Natural killer cell treated with Interleukin-12 subunit alpha and Interleukin-12 subunit beta and Interleukin-15 and Interleukin-18, amount 100 ng/mL, for 72 hours (primary cell): ENCODE results near the gene PTPRG. TPM values are rescaled to one million over a fixed set of nuclear protein-coding genes. Genes with fewer than 3 reads are reported as not detected.

Source experiments
- ATAC-seq, 2 donors: fragments of 150-1000 bp; cut with Tn5 transposase in 1 of 2; sonication (Bioruptor Pico), chemical (Tn5 transposase) in 1 of 2; 2 replicates each; pipeline ENCODE4 v1.10.0; 2021
- DNase-seq: peaks from one replicate; pipeline ENCODE4 v3.0.0; 2022; ENCODE audit warnings: low spot score
- H3K27ac Mint-ChIP-seq, 2 donors: 1 replicate in 1 of 2; 2 replicates in 1 of 2; pipeline ENCODE4 v1.8.0; 2022; ENCODE audit warnings: mixed read lengths in 2 of 2, mild to moderate bottlenecking in 1 of 2, moderate library complexity in 1 of 2
- H3K27me3 Mint-ChIP-seq, 2 donors: 1 replicate in 1 of 2; 2 replicates in 1 of 2; pipeline ENCODE4 v1.8.0; 2022; ENCODE audit warnings: mixed read lengths in 2 of 2
- H3K36me3 Mint-ChIP-seq: one replicate; pipeline ENCODE4 v1.8.0; 2022; ENCODE audit warnings: mixed read lengths
- H3K4me1 Mint-ChIP-seq, 2 donors: 1 replicate in 1 of 2; 2 replicates in 1 of 2; pipeline ENCODE4 v1.8.0; 2022; ENCODE audit warnings: low read depth in 2 of 2, mixed read lengths in 2 of 2, mild to moderate bottlenecking in 1 of 2
- H3K4me3 Mint-ChIP-seq: one replicate; pipeline ENCODE4 v1.8.0; 2022; ENCODE audit warnings: mixed read lengths
- H3K9me3 Mint-ChIP-seq: 2 replicates; pipeline ENCODE4 v1.8.0; 2022; ENCODE audit warnings: mixed read lengths
- total RNA-seq, 2 donors: library from RNA; stranded (reverse); gene quantifications; one replicate each; pipeline ENCODE4 v1.2.3, GENCODE V29; 2022

The PTPRG gene
- total RNA-seq, 2 donors from 2014 or later = 0.33 to 0.93 TPM

DNA sequence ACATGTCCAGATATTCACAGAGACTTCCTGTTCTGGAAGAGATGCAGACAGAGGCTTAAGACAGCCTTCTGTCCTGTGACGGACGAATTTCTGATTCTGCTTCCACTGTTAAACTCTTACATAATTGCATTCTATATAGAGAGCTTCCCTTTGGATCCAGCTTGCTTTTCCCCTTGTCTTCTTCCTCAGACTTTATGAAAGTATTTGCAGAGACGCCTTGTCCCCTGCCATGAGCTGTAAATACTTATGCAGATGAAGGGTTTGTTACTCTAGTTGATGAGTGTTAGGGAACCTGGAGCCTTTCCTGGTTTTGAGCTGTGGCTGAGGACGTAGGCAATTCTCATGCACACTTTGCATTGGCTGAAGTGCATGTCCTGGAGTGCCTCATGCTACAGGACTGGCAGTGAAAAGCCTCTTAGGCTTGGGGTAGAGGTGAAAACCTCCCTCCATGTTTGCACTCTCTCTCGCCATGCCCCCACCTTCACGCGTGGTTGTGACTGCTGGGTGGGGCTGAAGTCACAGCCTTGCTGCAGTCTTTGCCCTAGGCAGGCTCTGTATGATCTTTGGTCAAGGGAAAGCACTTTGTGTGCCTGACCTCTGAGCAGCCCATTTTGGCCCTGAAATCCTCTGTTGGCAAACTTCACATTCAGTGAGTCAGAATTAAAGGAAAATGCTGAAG lies 286.6 kb downstream of the PTPRG start:
- Mint-ChIP-seq H3K27ac (no peak overlapping the region), H3K36me3 (no peaks in the 10 kb centered on the region), H3K9me3 (no peaks in the 10 kb centered on the region), H3K27me3 (no peaks in the 10 kb centered on the region), H3K4me3 (no peak overlapping the region), H3K4me1 (no peaks in the 10 kb centered on the region)
- no peak for ATAC-seq
- DNase-seq = no peak

DNA sequence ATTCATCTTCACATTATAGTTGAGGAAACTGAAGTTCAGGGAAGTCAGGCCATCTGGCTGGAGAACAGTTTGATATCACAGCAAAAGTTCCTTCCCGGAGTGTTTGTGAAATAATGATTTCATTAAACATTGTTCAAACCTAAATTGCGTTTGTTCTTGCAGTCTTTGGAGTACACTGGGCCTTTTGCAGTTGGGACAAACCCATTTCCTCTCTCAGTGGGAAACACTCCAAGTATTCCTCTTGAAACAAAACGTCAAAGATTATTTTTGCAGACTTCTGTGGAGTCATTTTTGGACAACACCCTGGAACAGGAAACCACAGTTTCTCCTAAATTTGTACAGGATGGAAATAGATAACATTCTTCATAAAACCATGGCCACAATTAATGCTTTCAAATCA lies 287.5 kb downstream of the PTPRG start:
- H3K36me3 Mint-ChIP-seq = no peaks in the 10 kb centered on the region
- no peak for ATAC-seq
- DNase-seq = no peak
- H3K27ac Mint-ChIP-seq = no peak overlapping the region
- no peaks in the 10 kb centered on the region for H3K9me3 Mint-ChIP-seq
- H3K4me1 Mint-ChIP-seq = no peaks in the 10 kb centered on the region
- no peaks in the 10 kb centered on the region for H3K27me3 Mint-ChIP-seq
- no peak overlapping the region for H3K4me3 Mint-ChIP-seq

DNA sequence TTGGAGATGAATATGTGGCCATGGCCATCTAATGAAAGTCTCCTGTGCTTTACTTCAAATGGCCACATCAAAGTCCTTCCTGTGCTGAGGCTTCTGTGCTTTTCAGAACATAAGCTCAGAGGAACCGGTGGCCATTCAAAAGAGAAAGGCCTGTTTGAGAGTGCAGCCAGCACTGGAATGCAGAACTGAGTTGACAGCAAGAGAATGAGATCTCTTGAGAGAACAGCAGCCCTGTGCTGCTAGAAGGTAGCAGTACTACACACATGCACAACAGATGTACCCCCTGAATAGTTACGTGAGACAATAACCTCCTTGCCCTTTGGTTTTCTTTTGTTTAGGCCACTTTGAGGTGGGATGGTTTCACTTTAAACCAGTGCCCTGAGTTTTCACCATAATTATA lies 292.5 kb downstream of the PTPRG start:
- no peak overlapping the region for H3K4me3 Mint-ChIP-seq
- ATAC-seq = no peak
- H3K27me3 Mint-ChIP-seq = peaks cover 0 to 3% of the 10 kb centered on the region in 2 donors
- no peaks in the 10 kb centered on the region for H3K4me1 Mint-ChIP-seq
- H3K9me3 Mint-ChIP-seq = no peaks in the 10 kb centered on the region
- H3K27ac Mint-ChIP-seq = no peak overlapping the region
- H3K36me3 Mint-ChIP-seq = no peaks in the 10 kb centered on the region
- DNase-seq = no peak

DNA sequence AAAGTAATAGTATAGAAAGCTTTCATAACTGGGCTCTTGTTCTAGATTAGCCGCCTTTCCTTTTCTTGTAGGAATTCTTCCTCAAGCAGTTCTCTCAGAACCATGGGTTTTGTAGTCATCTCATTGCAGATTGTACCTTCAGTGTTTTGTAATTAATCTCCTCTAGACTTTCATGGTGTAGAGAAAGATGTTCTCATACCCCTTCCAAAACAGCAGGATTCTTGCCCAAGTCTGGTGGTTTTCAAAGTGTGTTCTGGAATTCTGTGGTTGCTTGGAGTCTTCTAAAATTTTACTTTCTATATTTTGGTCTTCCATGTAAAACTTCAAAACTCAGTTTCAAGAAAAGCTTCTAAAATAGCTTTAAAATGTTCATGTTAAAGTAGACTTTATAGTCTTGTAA lies 293.8 kb downstream of the PTPRG start:
- Mint-ChIP-seq H3K4me3 (no peak overlapping the region), H3K4me1 (no peaks in the 10 kb centered on the region), H3K9me3 (no peaks in the 10 kb centered on the region), H3K27ac (no peak overlapping the region), H3K36me3 (no peaks in the 10 kb centered on the region), H3K27me3 (peaks cover 0 to 3% of the 10 kb centered on the region in 2 donors)
- no peak for ATAC-seq
- DNase-seq = no peak

DNA sequence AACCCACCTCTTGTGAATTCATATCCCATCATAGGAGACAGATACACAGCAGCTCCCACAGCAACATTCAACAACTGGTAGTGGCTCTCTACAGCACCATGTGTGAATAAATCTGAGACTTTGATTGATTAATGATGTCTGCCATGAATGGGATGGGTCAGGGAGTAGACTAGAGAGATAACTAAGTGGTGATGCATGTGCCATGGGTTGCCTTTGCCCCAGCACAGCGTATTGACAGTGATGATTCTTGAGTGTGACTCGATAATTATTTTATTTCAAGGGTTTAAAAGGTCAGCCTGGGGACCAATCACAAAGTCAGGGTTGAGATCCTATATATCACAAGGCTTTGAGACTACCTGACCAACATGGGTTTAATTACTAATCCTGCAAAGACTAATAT lies 295.9 kb downstream of the PTPRG start:
- Mint-ChIP-seq H3K27ac (no peak overlapping the region), H3K4me1 (no peaks in the 10 kb centered on the region), H3K9me3 (no peaks in the 10 kb centered on the region), H3K27me3 (peaks cover 0 to 5% of the 10 kb centered on the region in 2 donors), H3K4me3 (no peak overlapping the region), H3K36me3 (no peaks in the 10 kb centered on the region)
- no peak for DNase-seq
- ATAC-seq = no peak

DNA sequence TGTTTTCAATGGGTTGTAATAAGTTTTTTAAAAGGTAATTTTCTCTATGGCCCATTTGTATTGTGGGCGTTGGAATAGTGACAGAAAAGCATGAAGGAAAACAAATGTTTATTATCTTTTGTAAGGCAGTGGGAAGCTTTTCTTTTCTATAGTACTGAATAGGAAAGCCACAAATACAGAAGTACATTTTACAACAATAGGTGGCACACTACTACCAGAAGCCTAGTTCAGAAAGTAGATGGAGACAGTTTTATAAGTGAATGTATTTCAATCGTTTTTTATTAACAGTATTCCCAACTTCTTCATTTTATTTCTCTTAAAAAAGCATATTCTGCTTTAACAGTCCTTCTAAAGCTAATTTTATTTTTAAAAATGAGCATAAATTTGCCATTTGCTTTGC lies 296.7 kb downstream of the PTPRG start:
- no peak for ATAC-seq
- no peak for DNase-seq
- no peaks in the 10 kb centered on the region for H3K4me1 Mint-ChIP-seq
- H3K27ac Mint-ChIP-seq = no peak overlapping the region
- H3K9me3 Mint-ChIP-seq = no peaks in the 10 kb centered on the region
- no peaks in the 10 kb centered on the region for H3K36me3 Mint-ChIP-seq
- H3K27me3 Mint-ChIP-seq = peaks cover 0 to 5% of the 10 kb centered on the region in 2 donors
- H3K4me3 Mint-ChIP-seq = no peak overlapping the region

DNA sequence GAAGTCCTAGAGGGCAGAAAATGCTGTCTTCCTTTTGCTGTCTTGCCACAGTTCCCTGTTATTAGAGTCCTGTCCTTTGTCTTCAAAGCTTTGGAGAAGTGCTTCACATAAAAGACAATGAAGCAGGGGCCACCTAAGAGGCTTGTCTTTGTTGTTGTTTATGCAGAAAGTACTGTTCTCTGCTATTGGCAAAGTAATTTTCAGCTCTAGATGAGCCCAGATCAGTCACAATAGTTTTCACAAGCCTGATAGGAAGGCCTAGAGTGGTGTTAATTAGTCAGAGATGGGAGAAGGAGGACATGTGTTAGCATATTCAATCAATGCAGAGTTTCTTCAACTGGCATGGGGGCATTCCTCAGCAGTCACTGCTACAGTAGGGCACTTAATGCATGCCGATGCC lies 300.0 kb downstream of the PTPRG start:
- Mint-ChIP-seq H3K36me3 (no peaks in the 10 kb centered on the region), H3K4me1 (no peaks in the 10 kb centered on the region), H3K27me3 (peaks cover 0 to 5% of the 10 kb centered on the region in 2 donors), H3K27ac (no peak overlapping the region), H3K4me3 (no peak overlapping the region), H3K9me3 (no peaks in the 10 kb centered on the region)
- DNase-seq (no peak), ATAC-seq (no peak)

DNA sequence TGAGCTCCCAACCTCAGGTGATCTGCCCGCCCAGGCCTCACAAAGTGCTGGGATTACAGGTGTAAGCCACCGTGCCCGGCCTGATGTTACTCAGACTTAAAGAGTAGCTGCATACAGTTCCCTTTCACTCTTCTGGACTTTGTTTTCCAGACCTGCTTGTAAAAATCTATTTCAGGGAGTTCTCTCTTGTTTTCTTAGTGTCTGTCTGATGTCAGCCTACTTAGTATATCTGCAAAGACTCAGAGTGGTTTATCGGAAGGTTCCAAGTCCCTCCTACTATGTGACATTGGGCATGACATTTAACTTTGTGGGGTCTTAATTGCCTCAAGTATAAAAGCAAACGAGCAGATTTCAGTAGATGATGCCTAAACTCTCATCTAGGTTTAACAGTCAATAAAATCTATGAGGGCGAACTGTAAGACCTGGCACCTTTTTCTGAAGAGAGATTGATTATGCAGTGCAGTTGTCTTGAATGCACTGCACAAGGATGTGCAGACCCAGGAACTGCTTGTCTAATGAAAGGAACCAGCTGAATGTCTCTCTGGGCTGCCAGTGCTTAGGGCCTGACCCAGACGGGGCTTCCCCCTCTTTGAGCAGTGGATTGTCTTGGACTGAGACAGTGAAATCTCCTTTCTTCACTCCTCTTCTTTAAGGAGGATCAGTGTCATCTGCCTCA lies 301.4 kb downstream of the PTPRG start:
- no peaks in the 10 kb centered on the region for H3K9me3 Mint-ChIP-seq
- no peak overlapping the region for H3K27ac Mint-ChIP-seq
- peaks cover 0 to 2% of the 10 kb centered on the region in 2 donors for H3K27me3 Mint-ChIP-seq
- no peaks in the 10 kb centered on the region for H3K4me1 Mint-ChIP-seq
- H3K36me3 Mint-ChIP-seq = no peaks in the 10 kb centered on the region
- H3K4me3 Mint-ChIP-seq = no peak overlapping the region
- ATAC-seq (no peak), DNase-seq (no peak)

DNA sequence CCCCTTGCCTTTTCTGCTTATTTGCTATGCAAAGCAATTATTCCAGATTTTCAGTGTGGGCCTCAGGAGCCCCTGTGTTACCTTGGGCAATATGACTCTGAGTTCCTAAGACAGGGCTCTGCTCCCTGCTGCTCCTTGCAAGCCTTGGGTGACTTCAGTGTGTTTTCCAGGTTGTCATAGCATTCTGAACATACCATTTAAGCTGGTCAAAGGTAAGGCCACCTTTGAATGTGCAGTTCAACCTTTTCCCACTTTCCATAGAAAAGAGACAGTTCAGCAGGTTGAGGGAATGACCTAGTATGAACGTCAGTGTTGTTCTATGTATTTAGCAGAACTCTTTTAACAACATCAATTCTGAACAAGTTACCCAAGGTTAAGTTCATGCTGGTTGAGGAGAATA lies 302.2 kb downstream of the PTPRG start:
- Mint-ChIP-seq H3K27ac (no peak overlapping the region), H3K36me3 (no peaks in the 10 kb centered on the region), H3K27me3 (peaks cover 0 to 2% of the 10 kb centered on the region in 2 donors), H3K4me1 (no peaks in the 10 kb centered on the region), H3K4me3 (no peak overlapping the region), H3K9me3 (no peaks in the 10 kb centered on the region)
- ATAC-seq (no peak), DNase-seq (no peak)

DNA sequence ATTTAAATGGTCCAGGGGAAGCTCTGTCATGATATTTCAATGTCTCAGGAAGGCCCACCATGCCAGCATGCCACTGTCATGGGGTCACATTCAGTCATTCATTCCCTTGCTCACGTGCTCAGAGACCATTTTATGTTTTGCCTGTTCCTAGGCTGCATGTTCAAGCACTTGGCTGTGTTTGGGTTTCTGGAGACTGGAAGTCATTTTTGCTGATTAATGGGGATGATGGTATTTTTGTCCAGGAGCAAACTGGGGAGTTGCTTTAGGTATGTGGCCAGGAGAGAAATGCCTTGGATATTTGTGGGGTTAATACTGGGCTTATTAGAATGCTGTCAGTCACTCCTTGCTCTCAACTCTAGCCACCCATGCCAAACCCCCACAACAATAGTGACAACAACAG lies 303.5 kb downstream of the PTPRG start:
- ATAC-seq (no peak), DNase-seq (no peak)
- H3K4me3 Mint-ChIP-seq = no peak overlapping the region
- H3K36me3 Mint-ChIP-seq = no peaks in the 10 kb centered on the region
- H3K9me3 Mint-ChIP-seq = no peaks in the 10 kb centered on the region
- no peak overlapping the region for H3K27ac Mint-ChIP-seq
- no peaks in the 10 kb centered on the region for H3K4me1 Mint-ChIP-seq
- H3K27me3 Mint-ChIP-seq = peaks cover 0 to 2% of the 10 kb centered on the region in 2 donors

DNA sequence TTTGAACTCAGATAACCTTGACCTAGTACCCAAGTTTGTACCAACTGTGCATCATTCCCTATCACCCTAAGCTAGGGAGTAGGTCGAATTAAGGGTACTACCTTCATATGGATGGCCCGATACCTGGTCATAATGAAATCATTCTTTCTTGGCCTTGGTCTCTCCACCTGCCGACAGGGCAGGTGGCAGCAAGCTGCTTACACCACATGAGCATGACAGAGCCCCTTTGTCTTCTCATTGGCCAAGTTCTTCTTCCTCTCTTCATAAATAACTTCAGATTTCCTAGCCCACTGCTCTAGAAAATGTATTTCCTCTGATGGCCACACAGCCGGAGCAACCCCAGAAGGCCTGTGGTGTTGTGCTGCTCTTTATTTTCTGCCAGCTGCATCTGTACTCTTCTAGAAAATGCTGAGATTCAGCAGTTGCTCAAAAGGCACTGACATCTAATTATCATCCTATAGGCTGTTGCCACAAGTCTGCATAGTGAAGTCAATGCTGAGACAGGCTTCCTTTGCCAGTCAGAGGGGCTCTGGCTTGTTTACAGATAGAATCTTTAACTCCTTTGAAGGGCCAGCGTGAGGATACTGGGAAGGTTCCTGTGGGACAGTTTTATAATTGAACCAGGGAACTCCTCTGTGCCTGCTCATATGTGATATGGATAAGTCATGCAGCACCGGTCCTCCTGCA lies 304.2 kb downstream of the PTPRG start:
- peaks cover 0 to 2% of the 10 kb centered on the region in 2 donors for H3K27me3 Mint-ChIP-seq
- no peak for DNase-seq
- H3K4me3 Mint-ChIP-seq = no peak overlapping the region
- no peak for ATAC-seq
- no peaks in the 10 kb centered on the region for H3K36me3 Mint-ChIP-seq
- no peaks in the 10 kb centered on the region for H3K4me1 Mint-ChIP-seq
- H3K27ac Mint-ChIP-seq = no peak overlapping the region
- no peaks in the 10 kb centered on the region for H3K9me3 Mint-ChIP-seq

DNA sequence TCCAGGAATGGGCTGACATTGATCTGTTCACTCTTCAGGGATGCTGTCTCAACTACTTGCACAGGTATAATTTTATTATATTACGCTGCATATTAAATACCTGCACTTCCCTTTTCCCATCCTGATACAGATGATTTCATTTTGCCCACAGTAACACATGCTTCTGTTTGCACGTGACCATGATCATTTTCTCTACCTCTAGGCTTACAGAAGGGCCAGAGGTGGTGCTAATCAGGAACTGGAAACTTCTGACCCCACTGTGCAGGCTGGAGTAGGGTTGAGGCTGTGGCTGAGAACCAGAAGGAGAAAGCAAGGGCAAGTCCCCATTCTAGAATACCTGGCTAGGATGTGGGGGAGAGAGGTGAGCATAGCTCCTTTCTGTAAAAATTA lies 304.8 kb downstream of the PTPRG start:
- H3K36me3 Mint-ChIP-seq = no peaks in the 10 kb centered on the region
- H3K4me1 Mint-ChIP-seq = no peaks in the 10 kb centered on the region
- H3K9me3 Mint-ChIP-seq = no peaks in the 10 kb centered on the region
- DNase-seq (no peak), ATAC-seq (no peak)
- no peak overlapping the region for H3K27ac Mint-ChIP-seq
- no peak overlapping the region for H3K4me3 Mint-ChIP-seq
- peaks cover 0 to 2% of the 10 kb centered on the region in 2 donors for H3K27me3 Mint-ChIP-seq

DNA sequence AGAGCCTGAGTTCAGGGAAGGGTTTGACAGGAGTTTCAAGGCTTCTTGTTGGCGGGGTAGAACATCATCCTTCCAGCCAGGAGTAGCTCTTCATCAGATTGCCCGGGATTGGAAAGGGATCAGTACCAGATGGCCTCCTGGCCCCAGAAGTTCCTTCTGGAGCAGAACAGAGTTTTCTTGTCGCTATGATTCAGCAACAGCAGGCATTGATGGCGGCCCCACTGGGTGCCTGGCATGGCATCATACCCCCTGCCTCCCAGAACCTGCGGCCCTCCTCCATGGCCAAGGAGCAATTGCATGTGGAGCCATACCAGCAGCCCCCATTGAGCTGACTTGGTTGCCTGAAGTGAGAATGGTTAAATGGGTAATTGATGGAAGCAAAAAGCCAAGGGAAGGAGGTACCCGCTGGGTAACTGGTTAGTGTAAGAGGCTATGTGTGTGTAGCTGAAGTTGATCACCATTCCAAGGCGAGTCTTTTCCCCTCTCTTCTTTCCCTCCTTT lies 305.6 kb downstream of the PTPRG start:
- DNase-seq = no peak

DNA sequence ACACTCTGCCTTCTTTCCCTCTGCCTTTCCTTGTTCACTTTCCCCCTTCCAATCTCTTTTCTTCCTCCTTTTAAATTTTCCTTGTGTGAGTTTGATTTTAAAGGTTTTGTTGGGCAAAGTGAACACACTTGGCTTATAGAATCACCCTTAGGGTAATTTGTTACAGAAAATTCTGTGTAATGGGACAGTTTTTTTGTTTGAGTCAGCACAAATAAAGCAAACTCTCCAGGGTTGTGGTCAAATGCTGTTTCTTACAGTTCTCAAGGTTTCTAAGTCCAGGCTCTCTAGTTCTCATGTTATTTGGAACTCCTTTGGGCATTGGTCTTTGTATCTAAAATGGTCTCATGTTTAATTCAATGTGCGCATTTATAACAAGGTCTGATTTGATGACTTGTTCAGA lies 307.1 kb downstream of the PTPRG start:
- H3K4me1 Mint-ChIP-seq = no peaks in the 10 kb centered on the region
- no peak for ATAC-seq
- H3K27ac Mint-ChIP-seq = no peak overlapping the region
- H3K27me3 Mint-ChIP-seq = no peaks in the 10 kb centered on the region
- H3K36me3 Mint-ChIP-seq = no peaks in the 10 kb centered on the region
- peaks cover 4% of the 10 kb centered on the region for H3K9me3 Mint-ChIP-seq
- DNase-seq = no peak
- no peak overlapping the region for H3K4me3 Mint-ChIP-seq

More for the DNA sequence above, 305.6 kb downstream of the PTPRG start:
- peaks cover 4% of the 10 kb centered on the region for H3K9me3 Mint-ChIP-seq
- H3K36me3 Mint-ChIP-seq = no peaks in the 10 kb centered on the region
- no peaks in the 10 kb centered on the region for H3K27me3 Mint-ChIP-seq
- no peak overlapping the region for H3K27ac Mint-ChIP-seq
- no peak overlapping the region for H3K4me3 Mint-ChIP-seq
- ATAC-seq = no peak
- no peaks in the 10 kb centered on the region for H3K4me1 Mint-ChIP-seq
